Measurements from ENCODE around the gene S100A7.
"Not testable (repeated sequence)": the region's sequence is repeated elsewhere in the genome, so short reads cannot be mapped to it uniquely, and the experiment has no call there.

S100A7 gene

GRCh38 chr1:153475282-153475681, 14.8 kb upstream of the S100A7 start:
- DNase-seq: no peak

DNA sequence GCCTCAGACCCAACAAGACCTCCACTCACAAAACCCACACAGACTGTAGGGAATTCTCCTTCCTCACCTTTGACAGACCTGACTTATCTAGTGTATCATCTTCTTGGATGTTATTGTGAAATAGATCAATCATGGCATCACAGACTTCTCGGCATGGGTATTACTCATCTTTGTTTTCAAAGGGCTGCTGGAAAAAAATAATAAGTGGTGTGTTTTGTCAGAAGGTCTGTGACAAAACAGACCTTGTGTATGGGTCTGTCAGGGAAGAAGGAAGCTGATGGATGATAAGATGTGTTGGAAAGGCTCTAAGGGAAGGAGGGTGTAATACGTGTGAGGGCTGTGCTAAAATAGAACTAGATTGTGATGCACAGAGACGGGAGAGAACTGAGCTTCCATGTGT, 13.9 kb upstream of the S100A7 start:
- no peak for DNase-seq

GRCh38 chr1:153470707-153471106, 10.3 kb upstream of the S100A7 start:
- no peak for DNase-seq

- DNase-seq: no peak
These were observed 6.5 kb upstream of the S100A7 start for GRCh38 chr1:153466908-153467307.

DNA sequence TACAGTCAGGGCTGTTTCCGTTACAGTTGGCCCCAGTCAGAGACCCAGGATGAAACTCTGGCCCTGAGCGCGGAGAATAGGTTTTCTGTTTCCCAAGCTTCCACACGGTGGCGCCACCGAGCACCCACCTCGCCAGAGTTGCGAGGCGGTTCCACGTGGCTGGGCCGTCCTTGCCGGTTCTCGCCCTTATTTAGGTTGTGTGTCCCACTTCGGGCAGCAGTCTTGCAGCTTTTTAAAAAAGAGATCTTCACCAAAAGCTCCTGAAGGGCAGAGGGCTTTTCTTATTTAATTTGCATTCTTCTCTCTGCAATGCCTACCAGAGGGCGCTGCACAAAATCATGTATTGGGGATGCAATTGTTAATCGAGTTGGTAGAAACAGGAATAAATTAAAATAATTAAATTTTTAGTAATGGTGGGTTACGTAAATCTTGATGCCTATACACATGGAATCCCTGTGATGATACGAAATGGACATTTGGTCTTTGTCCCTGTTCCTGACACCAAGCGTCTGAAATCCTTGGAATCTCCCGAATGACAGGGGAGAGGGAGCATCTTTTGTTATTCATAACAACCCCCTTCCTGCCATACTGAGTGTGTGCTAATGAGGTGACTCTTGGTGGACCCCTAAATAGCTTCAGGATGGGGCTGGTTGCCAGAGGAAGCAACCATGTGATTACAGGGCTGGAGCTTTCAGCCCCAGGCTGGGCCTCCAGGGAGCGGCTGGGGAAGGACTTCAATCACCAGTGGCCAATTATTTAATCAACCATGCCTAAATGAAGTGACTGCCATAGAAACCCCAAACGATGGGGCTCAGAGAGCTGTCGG, 5.6 kb upstream of the S100A7 start:
- DNase-seq: peak; percentile 82

GRCh38 chr1:153462741-153463140, 2.3 kb upstream of the S100A7 start:
- DNase-seq: not testable (repeated sequence)

DNA sequence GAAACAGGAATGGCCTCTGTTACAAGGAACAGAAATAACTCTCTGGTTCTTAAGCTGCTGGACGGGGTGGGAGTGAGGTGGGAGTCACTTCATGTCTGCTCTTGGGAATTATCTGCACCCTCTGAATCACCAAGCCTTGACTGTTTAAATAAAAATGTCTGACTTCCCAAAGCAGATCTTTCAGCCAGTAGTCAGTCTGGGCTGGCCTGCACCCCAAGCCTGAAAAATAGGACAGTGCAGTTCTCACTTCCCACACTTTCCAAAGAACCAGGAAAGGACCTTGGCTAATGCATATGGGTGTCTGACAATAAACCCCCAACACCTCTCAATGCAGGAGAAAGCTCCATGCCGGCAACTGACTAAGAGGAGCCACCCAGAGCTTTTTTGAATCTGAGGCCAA, 796 bp downstream of the S100A7 start:
- DNase-seq: no peak

DNA sequence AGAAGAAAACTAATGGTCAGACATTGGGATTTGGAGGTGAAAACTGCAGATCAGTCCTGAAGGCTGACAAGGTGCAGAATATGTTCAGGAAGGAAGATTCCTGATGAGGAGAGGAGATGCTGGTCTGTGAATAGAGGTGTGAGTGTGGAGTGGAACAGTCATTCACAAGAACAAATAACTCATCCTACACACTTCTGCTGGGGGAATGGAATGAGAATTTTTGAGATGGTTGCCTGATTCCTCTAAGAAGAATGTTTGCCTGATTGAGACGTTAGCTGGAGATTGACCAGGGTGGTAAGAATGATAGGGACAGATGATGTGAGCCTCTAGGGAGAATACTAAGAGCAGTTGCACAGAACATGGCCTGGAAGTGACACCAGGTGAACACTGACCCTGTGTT, 4.1 kb downstream of the S100A7 start:
- no peak for DNase-seq

DNA sequence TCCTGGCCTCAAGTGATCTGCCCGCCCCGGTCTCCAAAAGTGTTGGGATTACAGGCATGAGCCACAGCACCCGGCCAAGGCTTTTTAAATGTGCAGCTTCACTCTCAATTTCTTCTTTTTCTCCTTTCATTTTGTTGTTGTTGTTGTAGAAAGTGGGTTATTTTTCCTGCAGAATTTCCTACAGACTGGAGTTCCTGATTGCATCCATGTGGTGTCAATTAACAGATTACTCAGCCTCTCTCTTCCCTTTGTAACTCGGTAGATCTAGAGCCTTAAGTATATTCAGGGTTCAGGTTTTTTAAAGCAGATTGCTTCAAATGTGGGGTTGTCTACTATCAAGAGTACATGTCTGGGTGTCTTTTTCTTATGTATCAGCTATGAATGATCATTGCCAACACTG, 11.6 kb downstream of the S100A7 start:
- not testable (repeated sequence) for DNase-seq

DNA sequence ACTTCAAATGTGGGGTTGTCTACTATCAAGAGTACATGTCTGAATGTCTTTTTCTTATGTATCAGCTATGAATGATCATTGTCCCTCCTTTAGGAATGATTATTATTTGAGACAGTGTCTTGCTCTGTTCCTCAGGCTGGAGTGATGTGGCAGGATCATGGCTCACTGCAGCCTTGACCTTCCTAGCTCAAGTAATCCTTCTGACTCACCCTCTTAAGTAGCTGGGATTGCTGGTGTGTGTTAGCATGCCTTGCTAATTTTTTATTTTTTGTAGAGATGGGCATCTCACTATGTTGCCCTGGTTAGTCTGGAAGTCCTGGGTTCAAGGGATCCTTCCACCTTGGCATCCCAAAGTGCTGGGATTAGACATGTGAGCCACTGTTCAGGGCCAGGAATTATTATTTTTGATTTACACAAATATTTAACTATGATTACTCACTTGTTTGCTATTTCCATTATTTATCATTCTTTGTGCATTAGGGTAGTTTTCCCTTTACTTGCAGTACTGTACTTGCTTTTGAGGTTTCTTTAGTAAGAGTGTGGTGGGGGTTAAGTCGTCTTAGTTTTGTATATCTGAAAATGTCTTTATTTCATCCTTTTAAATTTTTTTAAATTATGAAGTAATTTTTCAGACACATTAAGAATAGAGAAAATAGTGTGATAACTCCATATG, 12.8 kb downstream of the S100A7 start:
- DNase-seq: no peak

GRCh38 chr1:153444078-153444477, 16.4 kb downstream of the S100A7 start:
- DNase-seq: no peak

- DNase-seq: no peak
These were observed 17.0 kb downstream of the S100A7 start for GRCh38 chr1:153443486-153443885.

- no peak for DNase-seq
These were observed 19.2 kb downstream of the S100A7 start for GRCh38 chr1:153441238-153441755.

- DNase-seq: no peak
These were observed 21.2 kb downstream of the S100A7 start for GRCh38 chr1:153439273-153439672.

GRCh38 chr1:153438599-153438998, 21.9 kb downstream of the S100A7 start:
- DNase-seq: no peak

DNA sequence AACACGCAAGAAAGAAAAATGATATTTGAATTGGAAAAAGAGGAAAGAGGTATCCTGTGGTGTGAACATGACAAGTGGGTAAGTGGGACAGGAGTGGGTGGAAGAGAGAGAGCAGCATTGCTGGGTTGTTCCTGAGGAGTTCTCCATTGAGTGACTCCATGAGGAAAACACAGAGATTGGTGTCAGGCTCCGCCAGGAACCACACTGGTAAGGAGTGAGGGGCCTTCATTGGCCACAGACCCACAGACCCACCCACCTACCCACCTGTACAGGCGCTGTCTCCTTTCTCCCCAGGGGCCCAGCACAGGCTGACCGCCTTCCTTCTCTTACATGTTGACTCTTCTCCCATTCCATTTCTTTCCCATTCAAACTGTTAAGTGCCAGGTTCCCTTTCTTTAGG, 23.2 kb downstream of the S100A7 start:
- no peak for DNase-seq

DNA sequence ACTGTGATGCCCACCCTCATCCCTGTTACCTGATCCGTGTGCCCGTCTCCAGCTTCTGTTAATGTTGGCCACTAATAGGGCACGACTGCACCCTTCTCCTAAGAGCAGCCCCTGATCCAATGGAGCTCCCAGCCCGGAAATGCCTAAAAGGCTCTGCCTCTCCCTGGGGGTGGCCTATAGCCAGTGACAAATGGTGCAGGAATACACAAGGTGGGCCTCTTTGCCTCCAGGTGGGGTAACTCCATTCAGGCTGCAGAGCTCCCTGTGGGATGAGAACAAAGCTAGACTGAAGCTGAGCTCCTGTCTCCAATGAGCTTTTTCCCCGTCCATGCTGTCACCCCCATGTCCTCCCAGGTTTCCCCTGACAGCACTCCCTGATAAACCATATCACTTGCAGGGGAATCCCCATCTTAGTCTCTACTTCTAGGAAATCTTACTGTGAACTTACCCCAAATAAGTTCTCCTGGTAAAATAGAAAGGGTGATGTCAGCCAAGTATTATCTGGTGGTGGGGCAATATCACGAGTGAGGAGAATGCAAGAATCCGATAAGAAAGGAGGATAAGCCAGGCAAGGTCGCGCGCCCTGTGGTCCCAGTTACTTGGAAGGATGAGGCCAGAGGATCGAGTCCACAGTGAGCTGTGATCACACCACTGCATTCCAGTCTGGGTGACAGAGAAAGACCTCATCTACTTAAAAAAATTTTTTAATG, 25.6 kb downstream of the S100A7 start:
- no peak for DNase-seq

- no peak for DNase-seq
These were observed 27.4 kb downstream of the S100A7 start for GRCh38 chr1:153432874-153433681.

DNA sequence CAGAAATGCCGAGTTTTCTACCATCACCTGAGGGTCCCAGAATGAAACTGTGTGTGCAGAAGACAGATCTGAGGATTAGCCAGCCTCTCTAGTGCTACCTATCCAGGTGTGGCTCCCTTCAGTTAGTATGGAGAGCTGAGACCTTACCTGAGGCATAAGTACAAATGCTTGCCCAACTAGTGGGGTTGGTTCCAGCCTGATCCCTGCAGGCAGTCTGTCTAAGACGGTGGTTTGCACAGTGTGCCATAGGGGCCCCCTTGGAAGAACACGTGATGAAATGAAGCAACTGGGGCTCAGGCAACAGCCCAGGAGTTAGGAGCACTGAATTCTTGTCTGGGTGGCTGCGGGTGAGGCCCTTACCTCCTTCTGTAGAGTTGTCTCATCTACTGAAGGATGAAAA, 28.5 kb downstream of the S100A7 start:
- DNase-seq: no peak

GRCh38 chr1:153431427-153431826, 29.0 kb downstream of the S100A7 start:
- DNase-seq: no peak

GRCh38 chr1:153431002-153431401, 29.4 kb downstream of the S100A7 start:
- DNase-seq: no peak

DNA sequence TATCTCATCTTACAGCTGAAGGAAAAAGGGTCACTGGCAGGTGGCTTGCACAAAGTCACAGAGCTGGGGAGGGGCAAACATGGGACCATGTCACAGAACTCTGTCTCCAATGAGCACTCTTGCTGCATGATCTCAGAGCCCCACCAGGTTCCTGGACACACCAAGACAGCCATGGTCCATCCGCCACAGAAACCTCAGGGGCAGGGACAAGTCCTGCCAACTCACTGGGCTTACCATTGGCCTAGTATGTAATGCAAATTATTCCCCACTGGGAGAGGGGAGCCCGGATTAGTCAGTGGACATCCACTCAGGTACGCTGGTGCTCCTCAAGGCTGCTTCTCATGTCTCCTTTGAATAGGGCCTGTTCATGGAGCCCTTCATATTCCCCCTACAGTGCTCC, 29.9 kb downstream of the S100A7 start:
- DNase-seq: no peak

- DNase-seq: no peak
These were observed 30.3 kb downstream of the S100A7 start for GRCh38 chr1:153430166-153430553.
